ENCODE data around the gene KAT2A.
"Not testable (repeated sequence)": the region's sequence is repeated elsewhere in the genome, so short reads cannot be mapped to it uniquely, and the experiment has no call there.

The KAT2A gene

DNA sequence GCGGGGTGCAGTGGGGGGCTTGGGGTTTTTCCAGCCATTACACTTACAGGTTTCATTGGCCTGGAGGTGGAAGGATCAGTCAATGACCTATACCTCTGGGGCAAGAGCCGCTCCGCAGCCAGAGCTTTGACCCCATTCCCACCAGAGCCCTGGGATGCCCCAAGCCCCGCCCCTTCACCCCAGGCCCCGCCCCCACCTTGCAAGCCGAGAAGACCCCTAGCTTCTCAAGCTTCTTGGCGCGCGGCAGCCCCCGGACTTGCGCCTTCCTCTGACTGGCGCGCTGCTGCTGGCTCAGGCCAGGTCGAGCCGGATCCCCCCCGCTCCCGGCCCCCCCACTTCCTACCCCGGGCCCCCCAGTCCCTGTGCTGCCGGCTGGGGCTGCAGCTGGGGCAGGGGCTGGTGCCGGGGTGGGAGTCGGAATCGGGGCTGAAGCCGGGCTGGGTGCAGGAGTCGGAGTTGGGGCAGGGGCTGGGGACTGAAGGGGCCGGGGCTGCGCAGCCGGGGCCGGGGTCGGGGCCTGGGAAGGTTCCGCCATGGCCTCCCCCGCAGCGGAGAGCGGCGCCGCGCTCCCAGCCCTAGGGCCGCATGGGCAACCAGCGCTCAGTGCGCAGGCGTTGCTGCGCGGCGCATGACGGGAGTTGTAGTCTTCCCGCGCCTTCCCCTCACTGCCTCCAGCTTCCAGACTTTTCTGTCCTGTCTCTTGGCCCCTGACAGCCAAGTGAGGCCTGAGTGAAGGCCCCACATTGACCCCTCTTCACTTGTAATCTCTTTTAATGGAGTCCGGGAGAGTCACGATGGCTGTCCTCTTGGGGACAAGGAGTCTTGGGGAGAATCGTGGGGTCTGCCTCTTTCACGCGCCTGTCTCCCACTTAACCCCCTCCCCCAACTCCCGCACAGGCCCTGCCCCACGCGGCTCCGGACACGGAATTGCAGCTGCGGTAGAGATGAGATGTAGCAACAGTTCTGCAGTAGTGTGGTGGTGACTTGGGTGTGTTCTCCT is at the start of gene KAT2A:
Gene KAT2A, minus strand, starts transcription at position 598 of the 1,000 bp plus-strand sequence. Its CDS starts 63 bp downstream, at position 535.
- peak; percentile 97 for DNase-seq (ENCODE audit: low spot score)

DNA sequence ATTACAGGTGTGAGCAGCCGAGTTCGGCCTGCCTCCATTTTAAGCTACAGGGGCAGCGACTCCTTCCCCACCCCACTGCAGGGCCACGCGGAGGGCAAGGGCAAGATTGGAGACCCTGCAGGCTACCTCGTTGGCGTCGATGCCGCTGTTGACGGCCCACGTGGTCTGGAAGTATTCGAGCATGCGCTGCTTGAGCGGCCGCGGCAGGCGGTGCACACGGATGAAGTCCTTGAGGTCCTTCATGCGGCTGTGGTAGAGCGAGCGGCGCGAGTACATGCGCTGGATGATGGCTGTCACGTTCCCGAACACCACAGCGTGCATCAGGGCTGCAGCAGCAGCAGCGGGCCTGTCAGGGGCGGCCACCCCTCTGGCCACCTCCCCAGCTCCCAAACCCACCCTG is 48.2 kb upstream of the KAT2A start:
- DNase-seq (ENCODE audit: low spot score), result no peak

DNA sequence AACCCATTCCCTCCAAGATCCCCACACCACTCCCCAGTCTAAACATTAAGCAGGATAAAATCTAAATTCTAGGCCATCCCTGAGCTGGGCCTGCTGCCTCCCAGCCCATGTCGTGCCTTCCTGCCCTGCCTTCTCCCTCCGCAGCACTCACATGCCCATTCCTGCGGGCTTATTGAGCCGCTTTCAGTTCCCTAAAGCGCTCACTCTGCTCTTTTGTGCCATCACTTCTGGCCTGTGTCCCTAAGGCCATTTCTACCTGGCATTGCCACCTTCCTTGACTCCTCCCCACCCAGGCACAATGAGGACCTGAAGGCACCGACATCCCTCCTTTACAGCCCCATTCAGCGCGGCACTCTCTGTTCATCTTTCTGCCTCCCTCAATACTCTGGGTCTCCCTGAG is 46.6 kb upstream of the KAT2A start:
- no peak for DNase-seq (ENCODE audit: low spot score)

DNA sequence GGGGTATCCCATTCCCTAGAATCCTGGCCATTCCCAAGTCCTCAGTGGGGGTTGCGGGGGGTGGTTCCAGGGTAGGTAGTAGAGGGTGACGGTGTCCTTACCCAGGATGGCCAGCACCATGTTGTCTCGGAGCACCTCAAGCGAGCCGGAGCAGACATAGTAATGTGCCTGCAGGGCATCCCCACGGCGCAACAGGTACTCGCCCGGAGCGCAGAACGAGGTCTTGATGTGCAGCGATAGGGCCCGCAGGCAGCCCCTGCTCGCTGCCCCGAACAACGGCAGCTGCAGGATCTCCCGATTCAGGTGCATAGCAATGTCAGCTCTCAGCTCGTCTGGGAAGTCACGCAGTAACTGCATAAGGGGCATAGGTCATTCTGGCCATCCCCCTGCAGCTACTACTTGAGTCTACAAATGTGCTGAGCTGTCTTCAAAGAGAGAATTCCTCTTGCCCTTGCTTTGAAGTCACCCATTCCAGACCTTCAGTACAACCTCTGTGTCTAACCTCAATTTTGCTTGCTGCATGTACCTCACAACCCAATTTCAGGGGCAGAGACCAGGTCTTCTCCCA is 45.1 kb upstream of the KAT2A start:
- no peak for DNase-seq (ENCODE audit: low spot score)

DNA sequence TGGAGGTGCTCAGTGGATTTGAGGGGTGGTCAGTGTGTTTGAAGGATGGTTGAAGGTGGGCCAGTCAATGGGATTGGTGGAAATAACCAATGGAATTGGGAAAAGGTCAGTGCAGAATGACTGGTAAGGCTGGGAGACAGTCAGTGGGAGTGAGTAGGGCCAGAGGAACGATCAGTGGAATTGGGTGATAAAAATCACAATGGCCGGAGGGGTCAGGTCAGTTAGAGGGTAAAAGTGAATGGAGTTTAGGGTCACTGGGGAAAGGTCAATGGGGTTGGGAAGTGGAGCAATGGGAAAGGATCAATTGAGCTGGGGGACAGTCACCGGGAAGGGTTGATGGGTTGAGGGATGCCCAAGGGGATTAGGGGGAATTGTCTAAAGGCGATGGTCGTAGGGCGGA is 44.6 kb upstream of the KAT2A start:
- DNase-seq (ENCODE audit: low spot score), result no peak

DNA sequence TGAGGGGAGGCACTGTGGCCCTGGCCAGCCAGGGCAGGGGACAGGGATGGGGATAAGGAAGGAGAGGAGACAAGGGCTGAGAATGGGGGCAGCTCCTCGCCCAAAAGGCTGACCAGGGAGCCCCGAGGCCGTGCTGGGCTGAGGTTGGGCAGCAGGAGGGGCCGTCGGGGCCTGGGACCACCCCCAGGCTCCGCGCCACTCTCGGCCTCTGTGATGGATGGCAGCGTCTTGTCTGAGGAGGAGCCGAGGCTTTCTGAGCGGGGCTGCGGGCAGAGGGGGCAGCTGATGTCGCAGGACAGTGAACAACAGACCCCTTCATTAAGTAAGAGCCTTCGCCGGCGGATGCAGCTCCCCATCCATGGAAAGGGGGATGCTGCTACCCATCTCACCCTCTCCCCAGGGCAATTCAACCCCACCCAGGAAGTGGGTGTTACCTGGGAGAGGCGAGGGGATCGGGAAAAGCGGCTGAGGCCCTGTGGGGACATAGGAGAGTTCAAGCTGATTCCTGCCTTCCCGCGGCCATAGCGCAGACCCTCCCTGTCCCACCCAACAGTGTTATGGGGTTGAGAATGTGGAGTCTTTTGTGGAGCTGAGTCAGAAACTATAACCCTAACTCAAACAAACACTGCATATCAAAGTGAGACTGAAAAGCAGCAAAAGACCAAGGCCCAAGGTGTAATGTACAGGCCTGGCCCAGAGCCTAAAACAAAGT is 42.7 kb upstream of the KAT2A start:
- no peak for DNase-seq (ENCODE audit: low spot score)

DNA sequence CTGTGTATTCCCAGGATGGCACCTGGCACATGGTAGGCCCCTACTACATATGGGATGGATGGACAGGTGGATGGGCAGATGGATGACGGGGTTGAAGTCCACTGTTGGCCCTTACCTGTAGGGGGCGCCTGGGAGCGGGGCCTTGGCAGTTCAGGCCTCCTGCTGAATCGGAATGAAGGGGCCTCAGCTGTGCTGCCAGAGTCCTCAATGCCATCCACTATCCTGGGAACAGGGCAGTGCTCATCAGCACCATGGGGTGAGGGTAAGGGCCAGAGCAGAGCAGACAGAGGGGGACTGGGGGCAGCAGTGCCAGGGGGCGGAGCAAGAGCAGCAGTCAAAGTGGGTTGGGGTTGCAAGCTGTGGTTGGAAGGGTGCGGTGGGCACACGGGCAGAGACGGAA is 41.9 kb upstream of the KAT2A start:
- DNase-seq (ENCODE audit: low spot score), result no peak

DNA sequence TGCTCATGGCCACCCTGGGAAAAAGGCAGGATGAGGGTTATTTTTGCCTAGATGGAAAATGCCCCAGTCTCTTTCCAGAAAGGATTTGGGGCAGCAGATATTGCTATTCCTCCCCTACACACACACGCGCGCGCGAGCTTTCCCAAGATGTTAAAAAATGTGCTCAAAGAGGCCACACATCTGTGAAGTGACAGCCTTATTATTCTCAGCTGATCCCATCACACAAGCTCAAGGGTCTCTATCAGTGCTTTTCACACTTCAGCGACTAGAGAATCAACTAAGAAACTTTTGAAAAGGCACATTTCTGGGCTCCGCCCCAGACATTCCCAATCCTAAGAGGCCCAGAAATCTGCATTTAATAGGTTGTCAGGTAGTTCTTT is 39.4 kb upstream of the KAT2A start:
- DNase-seq (ENCODE audit: low spot score), result no peak

DNA sequence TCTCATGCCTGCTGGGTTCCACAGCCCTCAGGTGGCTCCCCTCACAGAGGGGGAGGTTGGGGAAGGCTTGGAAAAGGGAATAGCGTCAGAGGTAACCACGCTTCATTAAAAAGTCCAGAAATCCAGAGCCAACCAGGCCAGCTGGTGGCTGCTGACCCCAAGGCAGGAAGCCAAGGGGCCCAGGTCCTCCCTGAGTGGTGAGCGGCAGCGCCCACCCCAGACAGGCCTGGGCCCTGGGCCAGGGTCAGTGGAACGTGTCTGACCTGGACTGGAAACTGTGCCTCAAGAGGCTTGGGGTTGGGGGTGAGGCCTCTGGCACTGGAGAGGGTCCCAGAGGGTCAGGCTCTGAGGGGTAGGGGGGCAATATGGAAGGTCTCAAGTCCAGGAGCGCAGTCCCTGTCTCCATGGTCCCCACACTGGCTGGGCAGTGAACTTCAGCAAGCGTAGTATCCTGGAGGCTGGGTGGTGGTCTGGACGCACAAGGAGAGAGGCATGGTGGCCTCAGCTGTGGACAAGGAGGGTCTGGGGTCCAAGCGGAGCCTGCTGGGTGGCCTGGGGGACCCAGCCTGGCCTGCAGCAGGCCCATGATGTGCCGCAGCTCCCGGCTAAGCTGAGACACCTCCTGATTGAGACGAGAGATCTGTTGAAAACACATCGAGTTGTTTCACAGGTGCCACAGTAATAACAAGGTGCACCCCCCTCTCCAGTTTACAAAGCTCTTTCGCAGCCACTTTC is 38.8 kb upstream of the KAT2A start:
- no peak for DNase-seq (ENCODE audit: low spot score)

DNA sequence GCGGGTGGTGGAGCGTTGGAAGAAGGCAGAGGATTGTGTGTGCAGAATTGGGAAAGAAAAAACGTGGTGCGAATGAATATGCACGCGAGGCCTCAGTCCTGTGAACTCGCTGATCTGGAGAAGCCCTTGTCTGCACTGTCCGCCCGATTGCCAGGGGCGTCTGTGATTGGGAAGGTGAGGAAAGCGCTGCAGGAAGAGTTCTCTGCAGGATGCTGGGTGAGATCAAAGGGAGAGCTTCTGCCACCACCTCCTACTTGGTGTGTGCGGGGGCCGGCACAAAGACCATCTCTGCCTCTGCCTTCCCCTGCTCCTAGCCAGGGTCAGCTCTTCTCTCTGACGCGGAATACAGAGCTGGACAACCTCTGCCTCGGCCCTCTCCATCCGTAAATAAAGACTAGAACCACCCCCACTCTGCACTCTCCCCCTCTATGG is 34.5 kb upstream of the KAT2A start:
- no peak for DNase-seq (ENCODE audit: low spot score)

DNA sequence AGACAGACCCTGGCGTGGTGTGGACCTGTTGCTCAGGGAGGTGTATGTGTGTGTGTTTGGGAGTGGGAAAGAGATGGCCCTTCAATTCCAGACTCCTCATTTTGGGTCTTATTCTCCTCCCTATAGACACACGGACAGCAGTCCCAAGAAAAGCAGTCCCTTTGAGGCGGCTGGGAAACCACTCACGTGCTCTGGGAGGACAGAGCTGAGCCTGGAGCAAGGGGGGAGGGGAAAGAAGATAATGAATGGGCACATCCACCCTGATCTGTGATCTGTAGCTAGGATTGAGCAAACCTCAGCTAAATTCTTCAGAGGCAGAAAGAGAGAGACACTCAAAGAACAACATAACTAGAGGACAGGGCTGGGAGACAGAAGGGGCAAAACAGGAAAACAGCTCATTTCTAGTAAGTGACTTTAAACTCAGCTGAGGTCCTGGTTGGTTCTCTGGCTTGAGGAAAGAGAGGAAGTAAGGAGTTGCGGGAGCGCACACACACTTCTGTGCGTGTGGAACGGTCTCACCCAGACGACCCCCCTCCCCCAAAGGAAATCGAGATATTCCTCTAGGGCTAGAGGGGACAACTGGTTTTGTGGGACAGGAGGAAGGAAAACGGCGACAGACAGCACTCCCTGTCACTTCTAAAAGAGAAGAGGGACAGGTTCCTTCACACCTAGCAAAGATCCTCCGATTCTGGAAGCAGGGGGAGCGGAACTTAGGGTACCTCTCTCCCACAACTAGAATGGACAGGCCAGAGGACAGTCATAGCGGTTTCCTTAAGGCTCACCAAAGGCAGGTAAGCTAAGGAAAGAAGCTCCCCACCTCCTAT is 33.0 kb upstream of the KAT2A start:
- peak; percentile 33 for DNase-seq (ENCODE audit: low spot score)

DNA sequence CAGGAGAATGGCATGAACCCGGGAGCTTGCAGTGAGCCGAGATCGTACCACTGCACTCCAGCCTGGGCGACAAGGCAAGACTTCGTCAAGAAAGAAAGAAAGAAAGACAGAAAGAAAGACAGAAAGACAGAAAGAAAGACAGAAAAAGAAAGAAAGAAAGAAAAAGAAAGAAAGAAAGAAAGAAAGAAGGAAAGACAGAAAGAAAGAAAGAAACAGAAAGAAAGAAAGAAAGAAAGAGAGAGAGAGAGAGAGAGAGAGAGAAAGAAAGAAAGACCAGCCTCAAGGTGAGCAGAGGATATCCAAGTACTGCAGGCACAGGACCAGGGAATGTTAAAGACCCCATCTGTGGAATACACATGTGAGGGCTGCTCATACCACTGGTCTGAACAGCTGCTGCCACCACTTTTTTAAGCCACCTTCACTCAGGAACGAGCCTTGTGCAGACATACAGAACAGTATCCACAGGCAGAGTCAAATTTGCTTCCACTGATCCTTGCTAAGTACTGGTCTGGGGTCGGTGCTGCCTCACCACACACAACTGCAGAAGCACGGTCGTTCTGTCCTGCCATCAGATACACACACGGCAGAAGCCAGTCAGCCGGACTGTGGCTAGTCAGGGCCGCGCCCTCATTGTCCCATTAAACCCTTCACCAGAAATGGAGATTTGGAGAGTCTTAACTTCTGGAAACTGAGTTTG is 25.9 kb upstream of the KAT2A start:
- no peak for DNase-seq (ENCODE audit: low spot score)

DNA sequence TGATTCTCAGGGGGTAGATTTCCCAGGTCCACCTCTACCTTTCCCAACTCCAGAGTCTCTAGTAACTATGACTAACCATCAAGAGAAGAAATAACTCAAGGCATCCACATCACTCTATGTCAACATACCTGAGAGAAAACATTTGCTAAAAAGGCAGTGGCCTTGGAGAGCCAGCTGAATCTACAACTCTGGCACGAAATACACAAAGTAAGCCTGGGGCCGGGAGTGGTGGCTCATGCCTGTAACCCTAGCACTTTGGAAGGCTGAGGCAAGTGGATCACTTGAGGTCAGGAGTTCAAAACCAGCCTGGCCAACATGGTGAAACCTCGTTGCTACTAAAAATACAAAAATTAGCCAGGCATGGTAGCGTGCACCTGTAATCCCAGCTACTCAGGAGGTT is 22.0 kb upstream of the KAT2A start:
- not testable (repeated sequence) for DNase-seq (ENCODE audit: low spot score)

DNA sequence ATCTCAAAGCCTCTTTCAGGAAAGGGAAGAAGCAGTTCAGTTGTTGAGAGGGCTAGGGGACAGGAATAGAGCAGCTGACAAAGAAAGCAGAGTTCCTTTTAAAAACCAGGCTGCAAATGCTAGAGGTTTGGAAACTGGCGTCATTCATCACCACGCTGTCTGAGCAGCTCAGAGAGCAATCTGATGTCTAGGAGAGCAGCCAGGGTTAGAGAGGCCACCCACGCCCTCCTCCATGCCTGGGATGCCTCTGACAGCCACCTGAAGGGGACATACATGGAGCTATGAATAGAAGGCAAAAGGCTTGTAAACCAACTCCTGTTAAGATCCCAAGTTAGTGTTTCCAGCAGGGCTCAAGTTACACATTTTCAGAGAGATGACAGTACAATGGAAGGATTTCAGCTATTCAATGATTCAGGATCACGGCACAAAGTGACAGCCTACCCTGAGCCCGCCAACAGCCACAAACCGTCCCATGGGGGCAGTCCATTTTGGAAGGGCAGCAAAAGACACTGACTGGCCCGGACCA is 21.3 kb upstream of the KAT2A start:
- DNase-seq (ENCODE audit: low spot score), result peak; percentile 78

DNA sequence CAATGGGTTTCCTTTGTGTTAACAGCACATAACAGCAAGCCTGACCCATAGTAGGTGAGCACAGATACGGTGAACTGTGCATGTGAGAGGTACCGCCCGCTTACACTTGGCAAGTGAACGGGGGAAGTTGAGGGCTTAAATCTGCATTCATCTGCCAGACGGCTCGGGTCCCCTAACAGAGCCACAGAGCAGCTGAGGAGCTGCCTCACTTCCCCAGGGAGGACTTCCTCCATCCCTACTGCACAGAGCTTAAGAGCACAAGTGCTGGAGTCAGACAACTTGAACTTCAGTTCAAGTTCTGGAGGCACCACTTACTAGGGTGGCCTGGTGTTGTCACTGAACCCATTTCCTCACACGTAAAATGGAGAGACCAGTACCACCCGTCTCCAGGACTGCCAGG is 20.2 kb upstream of the KAT2A start:
- DNase-seq (ENCODE audit: low spot score), result no peak

DNA sequence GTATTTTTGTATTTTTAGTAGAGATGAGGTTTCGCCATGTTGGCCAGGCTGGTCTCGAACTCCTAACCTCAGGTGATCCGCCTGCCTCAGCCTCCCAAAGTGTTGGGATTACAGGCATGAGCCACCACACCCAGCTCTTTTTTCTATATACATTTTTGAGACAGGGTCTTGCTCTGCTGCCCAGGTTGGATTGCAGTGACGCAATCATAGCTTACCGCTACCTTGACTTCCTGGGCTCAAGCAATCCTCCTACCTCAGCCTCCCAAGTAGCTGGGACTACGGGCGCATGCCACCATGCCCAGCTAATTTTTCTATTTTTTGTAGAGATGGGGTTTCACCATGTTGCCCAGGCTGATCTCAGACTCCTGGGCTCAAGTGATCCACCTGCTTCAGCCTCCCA is 19.5 kb upstream of the KAT2A start:
- DNase-seq (ENCODE audit: low spot score), result not testable (repeated sequence)

DNA sequence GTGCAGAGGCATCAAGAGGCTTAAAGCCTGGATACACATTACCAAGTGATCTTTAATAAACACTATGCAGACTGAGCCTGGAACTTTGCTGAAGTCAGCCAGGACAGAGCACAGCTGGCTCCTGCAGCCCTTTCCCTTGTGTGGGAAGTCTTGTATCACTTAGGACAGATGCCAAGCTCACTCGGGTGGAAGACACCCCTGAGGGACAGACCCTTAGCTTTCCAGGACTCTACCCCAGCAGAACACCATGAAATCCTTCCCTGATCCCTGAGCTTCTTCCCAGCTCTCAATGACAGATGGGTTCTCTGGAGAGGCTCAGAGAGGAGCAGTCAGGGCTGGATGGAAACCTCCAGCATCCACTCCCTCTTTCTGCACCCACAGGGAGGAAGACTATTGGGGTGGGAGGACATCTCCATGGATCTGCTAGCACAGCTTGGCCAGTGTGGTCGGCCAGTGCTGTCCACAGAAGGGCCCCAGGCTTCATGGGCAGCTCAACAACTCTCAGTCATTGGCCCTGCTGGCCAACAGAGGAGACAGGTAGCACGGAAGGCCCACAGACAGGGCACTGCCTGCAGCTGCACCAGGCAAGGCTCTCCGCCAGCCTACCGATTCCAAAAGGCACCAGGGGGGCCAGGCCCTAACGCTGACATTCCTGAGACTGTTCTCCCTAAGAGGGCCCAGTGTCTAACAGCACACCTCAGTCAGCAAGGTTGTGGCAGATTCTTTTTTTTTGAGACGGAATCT is 17.8 kb upstream of the KAT2A start:
- DNase-seq (ENCODE audit: low spot score), result no peak

DNA sequence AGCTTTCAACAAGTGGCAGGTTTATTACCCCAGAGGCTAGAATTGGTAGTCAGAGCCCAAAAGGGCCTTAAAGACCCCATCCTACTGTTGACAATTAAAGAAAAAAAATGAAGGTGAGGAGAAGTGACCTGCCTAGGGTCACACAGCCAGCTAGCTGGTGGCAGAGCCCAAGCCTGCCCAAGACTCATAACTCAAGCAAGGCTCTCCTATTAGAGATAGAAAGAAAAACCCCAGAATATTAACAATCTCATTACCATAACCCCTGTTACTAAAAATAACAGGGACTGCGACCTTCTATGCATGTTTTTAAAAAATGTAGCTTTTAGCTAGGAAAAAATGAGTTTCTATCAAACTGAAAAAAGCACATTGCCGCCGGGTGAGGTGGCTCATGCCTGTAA is 15.5 kb upstream of the KAT2A start:
- DNase-seq (ENCODE audit: low spot score), result no peak
